HG03342 (cell line): Measurements from ENCODE around the gene C15orf40.
"Not testable (repeated sequence)": the region's sequence is repeated elsewhere in the genome, so short reads cannot be mapped to it uniquely, and the experiment has no call there.

Source experiments
- ATAC-seq: cut with Tn5 transposase; IDR thresholded peaks from one replicate; pipeline ENCODE4 v1.9.1; 2021; ENCODE audit warnings: mild to moderate bottlenecking, moderate library complexity; ENCODE audit not compliant: unreplicated experiment

The C15orf40 gene

DNA sequence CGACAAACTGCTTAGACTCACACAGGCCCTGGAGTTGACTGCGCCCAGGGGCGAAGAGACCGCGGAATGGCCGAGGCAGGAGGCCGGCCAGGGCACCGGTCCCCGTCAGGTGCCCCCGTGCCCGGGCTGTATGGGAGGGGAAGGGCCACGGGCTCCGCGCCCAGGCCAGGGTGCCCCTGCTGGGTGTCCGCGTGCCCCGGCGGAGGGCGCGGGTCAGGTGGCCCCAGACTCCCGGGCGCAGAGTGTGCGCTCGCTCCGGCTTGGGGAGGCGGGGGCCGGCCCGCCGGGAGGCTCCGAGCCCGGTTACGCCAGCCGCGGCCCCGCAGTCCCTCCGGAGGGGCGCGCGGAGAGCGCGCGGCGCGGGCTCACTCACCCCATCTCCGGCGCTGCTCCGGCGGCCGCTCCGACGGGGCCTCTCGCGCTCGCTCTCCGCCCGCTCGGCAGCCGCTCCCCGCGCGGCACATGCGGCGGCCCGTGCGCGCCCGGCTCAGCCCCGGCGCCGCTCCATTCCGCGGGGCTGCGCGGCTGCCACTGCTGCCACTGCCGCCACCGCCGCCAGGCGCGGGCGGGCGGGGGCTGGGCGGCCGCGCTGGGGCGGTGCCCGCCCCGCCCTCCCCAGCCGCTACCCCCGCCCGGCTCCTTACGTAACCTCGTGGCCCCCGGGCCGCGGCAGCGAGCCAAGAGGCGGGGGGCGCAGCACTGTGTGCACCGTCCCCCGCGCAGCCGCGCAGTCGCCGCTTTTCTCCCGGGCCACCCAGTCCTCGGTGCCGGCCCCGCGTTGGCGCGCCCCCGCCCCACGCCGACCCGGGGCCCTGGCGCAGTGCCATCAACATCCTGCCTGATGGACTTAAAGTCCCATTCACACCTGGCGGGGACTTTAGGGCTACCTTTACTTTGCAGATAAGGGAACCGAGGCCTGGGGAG, 59.0 kb downstream of the C15orf40 start, which contains the start of gene HOMER2:
Gene HOMER2, minus strand, starts transcription at position 563 of the 924 bp plus-strand sequence. Its CDS starts 185 bp downstream, at position 378.
- ATAC-seq = no peak

DNA sequence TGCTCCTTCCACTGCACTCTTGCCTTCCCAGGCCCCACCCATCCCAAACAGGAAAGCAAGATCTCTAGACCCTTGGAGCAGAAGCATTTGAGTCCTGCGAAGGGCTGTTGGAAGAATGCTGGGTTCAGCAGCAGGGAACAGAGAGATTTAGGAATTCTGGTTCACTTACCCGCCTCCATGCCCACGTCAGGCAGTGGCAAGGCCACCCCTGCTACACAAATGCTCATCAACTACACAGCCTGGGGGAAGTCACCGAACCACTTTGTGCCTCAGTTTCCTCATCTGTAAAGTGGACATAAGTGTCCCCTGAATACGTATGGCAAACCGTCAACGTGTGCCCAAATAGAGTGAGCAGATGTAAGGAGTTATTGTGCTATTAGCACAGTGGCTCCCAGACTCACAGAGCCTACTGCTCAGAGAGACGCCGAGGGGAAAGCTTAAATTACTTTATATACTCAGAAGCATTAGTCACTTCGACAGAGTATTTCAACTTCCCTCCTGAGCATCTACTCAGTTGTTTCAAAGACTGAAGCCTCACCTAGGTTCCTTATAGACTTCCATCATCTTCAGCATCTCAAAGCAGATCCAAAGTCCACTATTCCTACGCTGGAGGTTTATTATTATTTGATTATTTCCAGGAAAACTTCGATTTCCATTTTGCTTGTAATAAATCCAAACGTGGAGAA, 59.8 kb downstream of the C15orf40 start:
- ATAC-seq = no peak

DNA sequence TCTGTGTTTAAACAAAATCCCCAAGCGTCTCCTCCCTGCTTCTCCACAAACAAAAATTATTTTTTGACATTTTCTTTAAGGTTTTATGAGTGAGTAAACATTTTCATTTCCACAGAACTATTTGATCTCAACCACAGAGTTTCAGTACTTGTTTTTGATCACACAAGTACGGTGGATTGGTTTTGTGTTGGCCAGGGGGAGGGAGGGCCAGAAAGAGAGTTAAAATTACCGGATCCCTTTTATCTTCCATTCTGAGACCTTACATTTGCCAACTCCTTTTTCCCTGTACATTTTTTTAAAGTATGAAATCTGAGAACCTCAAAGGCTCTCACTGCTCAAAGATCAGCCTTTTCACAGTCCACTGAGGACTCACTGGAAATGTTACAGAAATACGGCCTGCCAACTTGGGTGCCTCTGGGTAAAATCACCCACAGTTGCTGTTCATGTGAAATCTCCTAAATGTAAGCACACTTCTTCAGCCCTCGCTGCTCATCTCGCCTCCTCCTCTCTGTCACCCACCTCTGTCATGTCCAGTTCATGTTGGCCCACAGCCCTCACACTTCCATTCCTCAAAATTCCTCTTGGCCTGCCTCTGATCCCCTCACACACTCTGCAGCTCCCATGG, 60.6 kb downstream of the C15orf40 start:
- ATAC-seq = peak; percentile 58

DNA sequence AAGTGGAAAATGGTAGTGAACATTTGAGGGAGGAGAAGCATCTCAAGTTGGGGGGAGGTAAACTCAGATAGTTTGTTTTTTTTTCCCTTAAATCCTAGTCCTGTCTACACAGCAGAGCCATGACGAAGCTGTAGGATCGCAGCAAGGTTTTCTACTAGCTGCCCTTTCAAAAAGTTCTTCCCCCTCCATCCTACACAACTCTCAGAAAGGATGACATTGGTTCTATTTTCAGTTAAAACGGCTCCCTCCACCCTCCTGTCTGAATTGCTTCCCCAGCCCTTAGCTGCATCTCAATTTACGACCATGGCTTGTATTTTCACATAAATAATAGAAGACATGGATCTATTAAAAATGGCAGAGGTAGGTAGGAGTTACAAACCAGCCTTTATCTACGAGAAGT, 61.1 kb downstream of the C15orf40 start:
- no peak for ATAC-seq

DNA sequence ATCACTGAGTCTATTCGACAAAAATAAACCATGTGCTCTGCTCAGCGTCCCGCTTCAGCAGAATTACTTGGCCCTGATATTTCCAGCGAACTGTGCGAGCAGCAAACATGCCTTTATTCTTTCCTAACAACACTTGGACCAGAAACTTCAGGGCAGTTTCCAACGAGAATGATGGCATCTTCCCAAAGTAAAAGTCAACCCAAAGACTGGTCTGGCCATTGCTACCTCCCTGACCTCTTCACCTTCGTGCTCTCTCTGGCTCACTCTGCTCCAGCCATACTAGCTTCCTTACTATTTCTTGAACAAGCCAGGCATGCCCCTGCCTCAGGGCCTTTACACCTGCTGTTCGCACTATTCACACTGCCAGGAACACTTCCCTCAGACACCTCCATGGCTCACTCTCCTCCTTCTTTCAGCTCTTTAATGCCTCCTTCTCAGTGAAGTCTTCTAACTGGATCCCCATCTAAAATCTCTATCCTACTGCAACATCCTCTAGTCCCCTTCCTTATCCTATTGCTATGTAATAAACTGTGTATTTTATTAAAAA, 65.2 kb downstream of the C15orf40 start:
- ATAC-seq = no peak

DNA sequence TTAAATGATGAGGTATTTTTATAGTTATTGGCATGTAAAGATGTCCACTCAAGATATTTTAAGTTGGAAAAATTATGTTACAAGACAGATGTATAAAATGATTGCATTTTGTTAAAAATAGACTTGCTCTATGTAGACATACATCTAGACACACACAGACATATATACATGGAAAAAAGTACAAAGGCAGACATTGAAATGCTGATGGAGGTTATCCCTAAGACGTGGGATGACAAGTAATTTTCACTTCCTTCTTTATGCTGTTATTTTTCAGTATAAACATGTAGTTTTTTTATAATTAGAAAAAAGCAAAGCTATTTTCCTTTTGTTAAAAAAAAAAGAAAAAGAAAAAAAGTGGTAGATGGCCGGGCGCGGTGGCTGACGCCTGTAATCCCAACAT, 66.1 kb downstream of the C15orf40 start:
- ATAC-seq = no peak

DNA sequence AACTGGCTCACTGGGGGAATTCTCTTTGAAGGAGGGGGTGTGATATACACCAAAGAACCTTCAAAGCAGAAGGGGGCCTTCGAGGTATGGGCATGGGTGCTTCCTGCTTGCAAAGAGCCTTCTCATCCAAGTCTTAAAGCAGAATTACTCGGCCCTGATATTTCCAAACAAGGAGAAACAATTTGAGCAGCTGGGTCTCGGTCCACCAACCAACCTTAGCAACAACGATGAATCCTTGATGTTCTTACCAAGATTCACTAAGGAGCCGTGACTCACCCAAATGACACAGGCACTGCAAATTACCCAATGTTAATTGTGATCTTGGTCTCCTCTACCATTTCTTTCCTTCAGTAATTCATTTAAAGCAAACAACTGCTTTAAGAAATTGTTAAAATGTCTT, 66.6 kb downstream of the C15orf40 start:
- ATAC-seq = no peak

DNA sequence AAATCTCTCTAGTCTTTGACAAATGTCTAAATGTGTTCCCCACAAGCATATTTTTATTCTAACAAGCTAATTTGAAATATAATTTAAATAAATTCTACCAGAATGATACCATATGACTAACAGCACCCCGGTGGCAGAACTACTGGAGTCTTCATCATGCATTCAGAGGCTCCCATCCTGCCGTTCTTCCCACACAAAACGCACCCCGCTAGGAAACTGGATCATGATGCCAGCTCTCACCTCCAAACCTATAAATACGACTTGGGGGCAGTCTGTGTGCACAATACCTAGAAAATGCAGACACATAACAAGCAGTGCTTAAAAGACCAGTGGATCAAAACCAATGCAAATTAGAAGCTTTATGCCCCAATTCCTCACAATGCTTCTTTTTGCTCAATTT, 67.4 kb downstream of the C15orf40 start:
- no peak for ATAC-seq

DNA sequence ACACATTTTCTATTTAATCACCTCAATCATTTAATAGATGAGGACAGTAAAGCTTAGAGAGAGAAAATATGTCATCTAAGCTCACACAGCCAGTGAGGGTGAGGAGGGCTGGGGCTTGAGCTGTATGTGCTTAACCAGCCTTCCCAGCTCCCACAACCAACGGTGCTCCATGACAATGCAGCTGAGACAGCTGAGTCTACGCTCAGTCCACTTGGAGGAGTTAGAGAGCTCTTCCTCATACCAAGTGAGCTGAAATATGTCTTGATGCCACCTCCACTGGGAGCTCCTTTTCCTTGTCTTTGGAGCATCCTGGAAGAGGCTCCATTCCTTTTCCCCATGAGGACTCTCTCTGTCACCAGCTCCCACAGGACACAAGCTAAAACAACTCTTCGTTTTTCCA, 68.3 kb downstream of the C15orf40 start:
- ATAC-seq = no peak

DNA sequence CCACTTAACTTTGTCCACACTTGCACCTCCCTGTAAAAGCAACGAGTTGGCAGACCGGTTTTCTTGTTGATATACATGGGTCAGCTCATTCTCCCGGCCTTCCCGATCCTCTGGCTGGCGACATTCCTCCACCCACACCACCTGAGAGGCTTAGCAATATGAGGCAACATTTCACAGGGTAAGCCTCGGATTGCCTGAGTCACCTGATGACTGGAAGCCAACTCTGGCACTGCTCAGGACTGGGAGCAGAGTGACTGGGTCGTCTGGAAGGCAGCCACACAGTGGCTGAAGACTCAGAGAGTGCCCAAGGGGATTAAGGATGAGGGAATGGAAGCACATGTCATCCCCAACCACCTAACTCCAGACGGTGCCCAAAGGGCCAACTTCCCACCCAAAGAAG, 68.7 kb downstream of the C15orf40 start:
- ATAC-seq = no peak

DNA sequence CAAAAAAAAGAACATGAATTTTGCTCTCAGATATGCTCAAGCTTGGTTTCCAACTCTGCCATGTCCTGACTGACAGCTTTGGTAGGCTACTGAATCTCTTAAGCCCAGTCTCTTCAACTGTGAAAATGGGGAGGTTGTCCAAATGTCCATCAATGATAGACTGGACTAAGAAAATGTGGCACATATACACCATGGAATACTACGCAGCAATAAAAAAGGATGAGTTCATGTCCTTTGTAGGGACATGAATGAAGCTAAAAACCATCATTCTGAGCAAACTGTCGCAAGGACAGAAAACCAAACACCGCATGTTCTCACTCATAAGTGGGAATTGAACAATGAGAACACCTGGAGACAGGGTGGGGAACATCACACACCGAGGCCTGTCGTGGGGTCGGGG, 71.8 kb downstream of the C15orf40 start:
- ATAC-seq = not testable (repeated sequence)
